GM19035 (cell line): ENCODE measurements around the gene SPATA6L.

ENCODE experiments used
- ATAC-seq: cut with Tn5 transposase; IDR thresholded peaks from one replicate; pipeline ENCODE4 v1.9.1; 2021; ENCODE audit not compliant: unreplicated experiment

SPATA6L gene

GRCh38 chr9:4558371-4558998, 107.8 kb downstream of the SPATA6L start:
- ATAC-seq, result no peak

- no peak for ATAC-seq
These were observed 111.0 kb downstream of the SPATA6L start for GRCh38 chr9:4555236-4555635.

DNA sequence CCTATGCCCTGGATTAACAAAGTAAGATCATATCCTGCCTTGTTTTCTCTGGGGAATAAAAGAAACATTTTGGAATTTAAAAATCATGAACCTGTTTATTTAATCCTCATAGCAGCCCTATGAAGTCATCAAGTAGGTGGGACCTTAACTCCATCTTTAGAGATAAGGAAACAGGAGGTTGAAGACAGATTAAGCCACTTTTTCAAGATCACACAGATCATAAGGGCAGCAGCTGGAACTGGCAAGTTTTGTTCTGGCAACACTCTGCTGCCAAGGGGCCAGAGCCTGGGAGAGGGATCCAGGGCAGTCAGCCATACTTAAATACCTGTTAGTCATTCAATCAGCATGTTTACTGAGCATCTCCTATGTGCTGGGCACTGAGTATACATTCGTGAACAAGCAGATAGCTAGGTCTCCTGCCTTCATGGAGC, 112.3 kb downstream of the SPATA6L start:
- ATAC-seq, result no peak

- no peak for ATAC-seq
These were observed 115.3 kb downstream of the SPATA6L start for GRCh38 chr9:4550777-4551484.

DNA sequence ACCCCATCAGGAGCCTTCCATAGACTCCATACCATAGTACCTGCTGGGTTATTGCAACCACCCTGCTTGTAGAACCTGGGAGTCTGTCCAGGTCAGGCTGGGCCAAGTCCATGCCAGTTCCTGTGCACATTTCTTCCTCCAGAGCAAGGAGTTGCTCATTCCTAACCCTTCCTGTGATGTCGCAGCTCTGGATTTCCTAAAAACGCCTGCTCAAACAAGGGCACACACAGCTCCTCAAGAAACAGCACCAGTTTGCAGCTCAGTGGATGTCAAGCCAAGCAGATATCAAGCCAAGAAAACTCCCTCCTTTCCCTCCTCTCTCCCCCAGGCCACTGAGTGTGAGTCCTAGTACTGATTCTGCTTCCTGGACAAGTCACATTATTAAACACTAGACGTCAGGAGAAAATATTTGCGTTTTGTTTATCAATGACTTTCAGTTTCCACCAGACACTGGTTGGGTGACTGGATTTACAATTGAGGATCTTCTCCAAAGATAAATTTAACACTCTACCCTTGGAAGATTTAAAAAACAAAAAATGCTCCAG, 116.5 kb downstream of the SPATA6L start:
- no peak for ATAC-seq

- no peak for ATAC-seq
These were observed 117.2 kb downstream of the SPATA6L start for GRCh38 chr9:4548811-4549725.
